Measurements from ENCODE around the gene ADPRHL1. TPM values are rescaled to one million over a fixed set of nuclear protein-coding genes. Genes with fewer than 3 reads are reported as not detected.
"Not testable (repeated sequence)": the region's sequence is repeated elsewhere in the genome, so short reads cannot be mapped to it uniquely, and the experiment has no call there.

The ADPRHL1 gene
- total and polyA plus RNA-seq, 10 donors = 0.52 to 4.3 (median 1.5) TPM

- WGBS, 5 donors = 73 to 90% (median 89%) methylated on average over 11 of the region's 11 CpGs
- Histone ChIP-seq H3K27ac (peak overlapping the region in 5 of 8 donors; percentile 51 to 72 (median 65)), H3K36me3 (peaks cover 0 to 90% (median 18%) of the 10 kb centered on the region in 6 donors), H3K9me3 (no peaks in the 10 kb centered on the region), H3K27me3 (replicated peaks in 1 of 7) (no peaks in the 10 kb centered on the region), H3K4me1 (peaks cover 0 to 25% (median 8%) of the 10 kb centered on the region in 6 donors), H3K4me3 (no peak overlapping the region)
- DNase-seq = no peak
- no peak for TF ChIP-seq POLR2AphosphoS5 (IDR thresholded peaks at IDR 0.05)
- intact Hi-C loops (cut with DNase I; ENCODE audit: low total_unique reads) = no loop called here
Observed at GRCh38 chr13:113471844-113472243, 18.6 kb upstream of the ADPRHL1 start.

GRCh38 chr13:113470635-113471163 lies 17.4 kb upstream of the ADPRHL1 start:
- H3K4me1 ChIP-seq = peaks cover 0 to 25% (median 8%) of the 10 kb centered on the region in 6 donors
- intact Hi-C loops (cut with DNase I; ENCODE audit: low total_unique reads); H3K27ac ChIP-seq; DNase-seq; H3K4me3 ChIP-seq; H3K27me3 ChIP-seq (replicated peaks in 1 of 7); H3K9me3 ChIP-seq: not testable (repeated sequence)
- peaks cover 0 to 90% (median 13%) of the 10 kb centered on the region in 6 donors for H3K36me3 ChIP-seq
- WGBS, 5 donors = 91 to 100% (median 100%) methylated on average over 2 to 4 of the region's 4 CpGs

- no peak for DNase-seq
- no peak for TF ChIP-seq CTCF (IDR thresholded peaks at IDR 0.05 in 8 of 11, conservative IDR thresholded peaks at IDR 0.05 in 3 of 11)
- TF ChIP-seq POLR2A (IDR thresholded peaks at IDR 0.05) = no peak
- TF ChIP-seq POLR2AphosphoS5 (IDR thresholded peaks at IDR 0.05) = no peak
- no peak overlapping the region for H3K4me3 ChIP-seq
- intact Hi-C loops (cut with DNase I; ENCODE audit: low total_unique reads) = no loop called here
- H3K4me1 ChIP-seq = peaks cover 0 to 28% (median 8%) of the 10 kb centered on the region in 6 donors
- H3K27me3 ChIP-seq (replicated peaks in 1 of 7) = no peaks in the 10 kb centered on the region
- no peaks in the 10 kb centered on the region for H3K9me3 ChIP-seq
- peaks cover 0 to 90% (median 9%) of the 10 kb centered on the region in 6 donors for H3K36me3 ChIP-seq
- no peak overlapping the region for H3K27ac ChIP-seq
- 93 to 96% (median 95%) methylated on average over 10 of the region's 10 CpGs for WGBS, 5 donors
Observed at GRCh38 chr13:113470073-113470472, 16.8 kb upstream of the ADPRHL1 start.

- H3K27me3 ChIP-seq (replicated peaks in 1 of 7) = no peaks in the 10 kb centered on the region
- H3K27ac ChIP-seq = no peak overlapping the region
- H3K36me3 ChIP-seq = peaks cover 0 to 90% (median 9%) of the 10 kb centered on the region in 6 donors
- intact Hi-C loops (cut with DNase I; ENCODE audit: low total_unique reads) = no loop called here
- no peak for DNase-seq
- H3K4me1 ChIP-seq = peaks cover 0 to 28% (median 7%) of the 10 kb centered on the region in 6 donors
- TF ChIP-seq POLR2AphosphoS5 (IDR thresholded peaks at IDR 0.05) (no peak), CTCF (IDR thresholded peaks at IDR 0.05 in 8 of 11, conservative IDR thresholded peaks at IDR 0.05 in 3 of 11) (no peak), POLR2A (IDR thresholded peaks at IDR 0.05) (no peak)
- H3K9me3 ChIP-seq = no peaks in the 10 kb centered on the region
- 93 to 97% (median 94%) methylated on average over 7 of the region's 7 CpGs for WGBS, 5 donors
- no peak overlapping the region for H3K4me3 ChIP-seq
Observed at GRCh38 chr13:113469582-113469981, 16.3 kb upstream of the ADPRHL1 start.

GRCh38 chr13:113468472-113469201 lies 15.3 kb upstream of the ADPRHL1 start:
- no peak for DNase-seq
- Histone ChIP-seq H3K27ac (no peak overlapping the region), H3K4me1 (peaks cover 0 to 19% (median 3%) of the 10 kb centered on the region in 6 donors), H3K4me3 (no peak overlapping the region), H3K27me3 (replicated peaks in 1 of 7) (no peaks in the 10 kb centered on the region), H3K36me3 (peaks cover 0 to 90% (median 12%) of the 10 kb centered on the region in 6 donors), H3K9me3 (no peaks in the 10 kb centered on the region)
- 91 to 95% (median 92%) methylated on average over 22 of the region's 22 CpGs for WGBS, 5 donors
- intact Hi-C loops (cut with DNase I; ENCODE audit: low total_unique reads) = no loop called here
- TF ChIP-seq POLR2AphosphoS5 (IDR thresholded peaks at IDR 0.05) = no peak
- TF ChIP-seq POLR2A (IDR thresholded peaks at IDR 0.05) = no peak
- TF ChIP-seq CTCF (IDR thresholded peaks at IDR 0.05 in 8 of 11, conservative IDR thresholded peaks at IDR 0.05 in 3 of 11) = no peak

Measured in spleen (tissue), 11 donors.